ENCODE results near the gene HSD17B13.

HSD17B13 gene

GRCh38 chr4:87260477-87260876 is 62.2 kb downstream of the HSD17B13 start:
- no peak for DNase-seq

GRCh38 chr4:87258677-87259076 is 64.0 kb downstream of the HSD17B13 start:
- DNase-seq, result no peak

- no peak for DNase-seq
Measured at GRCh38 chr4:87257523-87257922, 65.2 kb downstream of the HSD17B13 start.

GRCh38 chr4:87255755-87256154 is 66.9 kb downstream of the HSD17B13 start:
- no peak for DNase-seq

Data from CD4-positive, alpha-beta T cell treated with Interleukin-4 for 4 hours (primary cell).